HCT116 (cell line): Measurements from ENCODE around the gene MMD. TPM values are rescaled to one million over a fixed set of nuclear protein-coding genes. Genes with fewer than 3 reads are reported as not detected.

ENCODE experiments used
- ATAC-seq: fragments of 200-7000 bp; cut with Tn5 transposase; 2 replicates; pipeline ENCODE4 v1.9.1; 2020; ENCODE audit warnings: mild to moderate bottlenecking, moderate library complexity
- BruUV-seq: library from RNA; stranded (reverse); fragments of 400-500 nt; replicated peaks from 2 replicates; lab custom pipeline; 2021; lab: Mats Ljungman, UMichigan
- CTCF ChIA-PET: fragments of 300-600 bp; sonication (Branson Sonifier 250); formaldehyde crosslinking; loops from one replicate; lab custom pipeline; 2021; ENCODE audit warnings: antibody characterized with exemption; lab: Charles Lee
- POLR2A ChIA-PET: fragments of 300-600, 350-600 bp; sonication (Branson Sonifier 250); formaldehyde crosslinking; loops from one replicate; lab custom pipeline; 2021; ENCODE audit warnings: antibody characterized with exemption; lab: Charles Lee
- RAD21 ChIA-PET, 2 experiments: fragments of 300-600 bp; sonication (Branson Sonifier 250); formaldehyde crosslinking; loops; one replicate each; lab custom pipeline; 2023; ENCODE audit warnings: low total read pairs in 2 of 2; ENCODE audit not compliant: uncharacterized antibody in 2 of 2, unreplicated experiment in 2 of 2, low non-redundant PET in 1 of 2; lab: Charles Lee
- DNase-seq: peaks from one replicate; pipeline ENCODE4 v3.0.0-alpha.2; 2010; ENCODE audit warnings: low read depth, low spot score
- H2AFZ ChIP-seq: fragments of 200-600 bp; shearing (Covaris generic), sonication (generic); 2 replicates; pipeline ENCODE4 v1.6.1; 2017; ENCODE audit warnings: low read depth, mixed run types, mixed read lengths, antibody characterized with exemption, low read length; ENCODE audit not compliant: poor library complexity, severe bottlenecking
- H3K27ac ChIP-seq: 2 replicates; pipeline ENCODE4 v1.5.1; 2012; ENCODE audit warnings: low read depth, low read length
- H3K27me3 ChIP-seq: fragments of 200-600 bp; sonication (generic); 2 replicates; pipeline ENCODE4 v1.6.1; 2016; ENCODE audit warnings: mixed run types, low read length, mixed read lengths; ENCODE audit not compliant: insufficient read depth
- H3K36me3 ChIP-seq, 2 experiments: fragments of 200-500 bp in 1 of 2; fragments of 200-600 bp in 1 of 2; sonication (Bioruptor generic) in 1 of 2; sonication (generic) in 1 of 2; 2 replicates each; pipeline versions ENCODE4 v1.5.1 to v1.6.1; 2014 to 2016; ENCODE audit warnings: low read length in 2 of 2, inconsistent platforms in 1 of 2, mixed read lengths in 1 of 2, mixed run types in 1 of 2; ENCODE audit not compliant: insufficient read depth in 2 of 2, control insufficient read depth in 1 of 2
- H3K4me1 ChIP-seq, 2 experiments: fragments of 200-600 bp in 1 of 2; sonication (generic) in 1 of 2; 2 replicates each; pipeline versions ENCODE4 v1.5.1 to v1.6.1; 2012 to 2017; ENCODE audit warnings: low read length in 2 of 2, inconsistent platforms in 1 of 2, mild to moderate bottlenecking in 1 of 2, mixed read lengths in 1 of 2, mixed run types in 1 of 2, moderate library complexity in 1 of 2; ENCODE audit not compliant: insufficient read depth in 2 of 2, control insufficient read depth in 1 of 2
- H3K4me2 ChIP-seq: fragments of 200-600 bp; sonication (generic); 2 replicates; pipeline ENCODE4 v1.6.1; 2017; ENCODE audit warnings: mixed run types, low read length, mixed read lengths
- H3K4me3 ChIP-seq, 2 experiments: fragments of 200-600 bp in 1 of 2; sonication (generic) in 1 of 2; replicated peaks in 1 of 2; 2 replicates each; pipeline ENCODE4 v1.5.1; 2011 to 2016; ENCODE audit warnings: low read length in 2 of 2, control low read depth in 1 of 2, low read depth in 1 of 2, mild to moderate bottlenecking in 1 of 2, mixed read lengths in 1 of 2, mixed run types in 1 of 2
- H3K79me2 ChIP-seq: fragments of 200-600 bp; sonication (generic); 2 replicates; pipeline ENCODE4 v1.6.1; 2017; ENCODE audit warnings: mild to moderate bottlenecking, mixed run types, low read length, moderate library complexity, mixed read lengths; ENCODE audit not compliant: insufficient read depth
- H3K9ac ChIP-seq: fragments of 200-600 bp; sonication (generic); 2 replicates; pipeline ENCODE4 v1.6.1; 2016; ENCODE audit warnings: low read length, mixed read lengths
- H3K9me2 ChIP-seq: fragments of 200-600 bp; sonication (generic), shearing (Covaris generic); 2 replicates; pipeline ENCODE4 v1.6.1; 2017; ENCODE audit warnings: mixed run types, mild to moderate bottlenecking, moderate library complexity; ENCODE audit not compliant: insufficient read depth
- H3K9me3 ChIP-seq, 2 experiments: fragments of 200-500 bp in 1 of 2; fragments of 200-600 bp in 1 of 2; sonication (Bioruptor generic) in 1 of 2; sonication (generic) in 1 of 2; 2 replicates each; pipeline ENCODE4 v1.6.1; 2014 to 2017; ENCODE audit warnings: low read length in 2 of 2, mixed read lengths in 2 of 2, inconsistent platforms in 1 of 2, low read depth in 1 of 2, mild to moderate bottlenecking in 1 of 2, mixed run types in 1 of 2, moderate library complexity in 1 of 2; ENCODE audit not compliant: control insufficient read depth in 1 of 2, insufficient read depth in 1 of 2
- H4K20me1 ChIP-seq: fragments of 200-600 bp; sonication (generic), shearing (Covaris generic); 2 replicates; pipeline ENCODE4 v1.6.1; 2017; ENCODE audit warnings: mixed run types, mild to moderate bottlenecking, moderate library complexity; ENCODE audit not compliant: insufficient read depth
- ATF3 ChIP-seq: IDR thresholded peaks from 2 replicates; pipeline ENCODE4 v1.6.1; 2012
- EGR1 ChIP-seq: IDR thresholded peaks from 2 replicates; pipeline ENCODE4 v1.6.1; 2012; ENCODE audit warnings: low read depth
- EZH2 ChIP-seq: fragments of 200-600 bp; sonication (generic); IDR thresholded peaks from 2 replicates; pipeline ENCODE4 v1.6.1; 2017; ENCODE audit warnings: antibody characterized with exemption, mixed run types
- JUND ChIP-seq: IDR thresholded peaks from 2 replicates; pipeline ENCODE4 v1.6.1; 2012
- SIN3A ChIP-seq: IDR thresholded peaks from 2 replicates; pipeline ENCODE4 v1.6.1; 2012; ENCODE audit warnings: low read depth
- TCF7L2 ChIP-seq: IDR thresholded peaks from 2 replicates; pipeline ENCODE4 v1.7.0; 2011; ENCODE audit warnings: borderline replicate concordance, inconsistent platforms; ENCODE audit not compliant: insufficient read depth, insufficient read length; ENCODE audit errors: extremely low read depth
- ZBTB33 ChIP-seq: IDR thresholded peaks from 2 replicates; pipeline ENCODE4 v1.6.1; 2011; ENCODE audit warnings: mild to moderate bottlenecking, low read length, moderate library complexity; ENCODE audit not compliant: insufficient replicate concordance; ENCODE audit errors: extremely low read depth
- ZFX ChIP-seq: fragments of 450-650 bp; IDR thresholded peaks from 2 replicates; pipeline ENCODE4 v1.6.1; 2017
- ZNF274 ChIP-seq: fragments of 200-500 bp; sonication (Bioruptor generic); IDR thresholded peaks from 2 replicates; pipeline ENCODE4 v1.6.1; 2014; ENCODE audit warnings: mild to moderate bottlenecking, low read depth, low read length, inconsistent platforms
- intact Hi-C: fragments of 100-400 bp; cut with micrococcal nuclease; formaldehyde crosslinking; loops from 2 replicates; pipeline ENCODE4 v1.10.0; 2022
- total RNA-seq: library from RNA; stranded (reverse); gene quantifications from one replicate; pipeline ENCODE4 v1.2.1, GENCODE V29; 2021; ENCODE audit not compliant: unreplicated experiment

Gene MMD
- total RNA-seq, 1 experiment from 2014 or later: 21.3 TPM

DNA sequence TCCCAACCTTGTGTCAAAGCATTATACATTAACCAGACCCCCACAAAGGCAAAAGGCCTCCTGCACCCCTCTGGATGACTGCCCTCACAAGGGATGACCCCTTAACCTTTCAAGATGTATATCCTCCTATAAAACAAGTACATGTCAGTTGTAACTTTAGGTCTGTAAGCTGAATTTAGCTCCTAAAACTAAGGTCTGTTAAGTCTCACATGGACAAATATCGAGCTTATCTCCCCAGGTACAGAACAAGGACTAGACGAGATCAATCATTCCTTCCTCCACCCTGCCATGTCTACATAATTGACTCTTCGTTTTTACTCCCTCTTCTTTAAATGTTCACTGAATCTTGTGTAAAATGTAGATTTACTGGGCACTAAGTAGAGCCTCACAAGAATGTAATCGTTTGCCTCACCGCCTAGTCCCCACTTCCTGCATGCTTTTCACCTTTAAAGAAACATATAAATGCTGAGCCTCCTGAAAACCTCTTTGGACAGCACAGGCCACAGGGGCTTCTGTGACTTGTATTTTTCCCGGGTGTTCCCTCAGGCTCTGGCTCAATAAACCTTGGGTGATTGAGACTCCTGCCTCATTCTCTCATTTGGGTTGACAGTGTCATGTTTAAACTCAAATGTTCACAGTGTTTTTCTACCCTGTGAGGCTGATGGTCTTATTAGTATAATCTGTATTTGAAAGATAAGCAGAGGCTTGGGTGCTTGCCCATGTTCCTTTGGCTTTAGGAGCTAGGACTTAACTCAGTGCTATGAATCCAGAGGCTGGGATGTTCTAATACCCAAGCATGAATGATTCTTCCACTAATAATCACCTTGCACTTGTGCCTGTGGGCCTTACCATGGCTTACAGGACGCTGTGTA is 37.6 kb downstream of the MMD start:
- POLR2A ChIA-PET: no interaction called here
- TF ChIP-seq TCF7L2 (no peak), EZH2 (no peak), EGR1 (no peak), ZFX (no peak), ZNF274 (no peak), SIN3A (no peak), JUND (no peak), ZBTB33 (no peak), ATF3 (no peak)

More for the DNA sequence above, 37.6 kb downstream of the MMD start:
- RAD21 ChIA-PET: no interaction called here
- Histone ChIP-seq H3K9ac (no peak overlapping the region), H3K36me3 (no peaks in the 10 kb centered on the region), H3K27me3 (no peaks in the 10 kb centered on the region), H3K27ac (no peak overlapping the region), H3K9me3 (no peaks in the 10 kb centered on the region), H3K79me2 (no peaks in the 10 kb centered on the region), H2AFZ (no peak overlapping the region), H3K4me3 (no peak overlapping the region), H3K4me1 (no peaks in the 10 kb centered on the region), H3K9me2 (no peaks in the 10 kb centered on the region), H4K20me1 (no peaks in the 10 kb centered on the region), H3K4me2 (no peak overlapping the region)
- intact Hi-C loops: no loop called here
- DNase-seq: no peak
- no peak for ATAC-seq
- CTCF ChIA-PET: no interaction called here
- no TSS peak for BruUV-seq
